Fibroblast of lung (primary cell): ENCODE data around the gene KLHL7. TPM values are rescaled to one million over a fixed set of nuclear protein-coding genes. Genes with fewer than 3 reads are reported as not detected.

Source experiments
- DNase-seq, 2 donors: peaks; one replicate each; pipeline versions ENCODE4 v3.0.0 to v3.0.0-alpha.2; 2010; ENCODE audit warnings: low read depth in 2 of 2
- H2AFZ ChIP-seq: 2 replicates; pipeline ENCODE4 v1.5.1; 2012; ENCODE audit warnings: low read length, control low read depth, inconsistent platforms
- H3K27ac ChIP-seq: 2 replicates; pipeline ENCODE4 v1.5.1; 2011; ENCODE audit warnings: low read length, control low read depth; ENCODE audit not compliant: insufficient read depth
- H3K27me3 ChIP-seq: 2 replicates; pipeline ENCODE4 v1.5.1; 2011; ENCODE audit warnings: mild to moderate bottlenecking, low read length; ENCODE audit not compliant: control insufficient read depth, insufficient read depth
- H3K36me3 ChIP-seq: 2 replicates; pipeline ENCODE4 v1.5.1; 2011; ENCODE audit warnings: low read length; ENCODE audit not compliant: control insufficient read depth, insufficient read depth
- H3K4me1 ChIP-seq: 2 replicates; pipeline ENCODE4 v1.5.1; 2011; ENCODE audit warnings: low read length; ENCODE audit not compliant: control insufficient read depth, insufficient read depth; ENCODE audit errors: extremely low read depth
- H3K4me2 ChIP-seq: 2 replicates; pipeline ENCODE4 v1.5.1; 2011; ENCODE audit warnings: low read length, control low read depth; ENCODE audit not compliant: insufficient read depth; ENCODE audit errors: extremely low read depth
- H3K4me3 ChIP-seq, 4 experiments: fragments of 200-600 bp in 1 of 4; sonication (generic) in 1 of 4; replicated peaks in 1 of 4; 2 replicates each; pipeline ENCODE4 v1.5.1; 2011 to 2016; ENCODE audit warnings: low read length in 4 of 4, low read depth in 3 of 4, mild to moderate bottlenecking in 3 of 4, control low read depth in 2 of 4, inconsistent platforms in 1 of 4, mixed read lengths in 1 of 4; ENCODE audit not compliant: insufficient read depth in 1 of 4; ENCODE audit errors: control extremely low read depth in 1 of 4
- H3K79me2 ChIP-seq: 2 replicates; pipeline ENCODE4 v1.5.1; 2012; ENCODE audit warnings: mild to moderate bottlenecking, low read length, inconsistent platforms; ENCODE audit not compliant: control insufficient read depth, insufficient read depth
- H3K9ac ChIP-seq: 2 replicates; pipeline ENCODE4 v1.5.1; 2011; ENCODE audit warnings: mild to moderate bottlenecking, low read length, control low read depth; ENCODE audit not compliant: insufficient read depth
- H3K9me3 ChIP-seq: 2 replicates; pipeline ENCODE4 v1.5.1; 2012; ENCODE audit warnings: low read depth, low read length; ENCODE audit not compliant: control insufficient read depth, insufficient read depth
- H4K20me1 ChIP-seq: 2 replicates; pipeline ENCODE4 v1.5.1; 2011; ENCODE audit warnings: low read length; ENCODE audit not compliant: control insufficient read depth, insufficient read depth; ENCODE audit errors: extremely low read depth
- EZH2 ChIP-seq: IDR thresholded peaks from 2 replicates; pipeline ENCODE4 v1.5.1; 2012; ENCODE audit warnings: low read length, control low read depth, mild to moderate bottlenecking; ENCODE audit errors: missing control alignments
- polyA plus RNA-seq, 2 donors: library from polyadenylated mRNA; depleted of rRNA in 1 of 2; stranded (reverse) in 1 of 2; unstranded in 1 of 2; fragments of >200 nt; gene quantifications; 2 replicates each; pipeline ENCODE4 v1.2.1, GENCODE V29; 2011 to 2012; ENCODE audit warnings: missing spikeins in 1 of 2
- total RNA-seq: library from RNA; depleted of rRNA; stranded (reverse); fragments of >200 nt; gene quantifications from 2 replicates; pipeline ENCODE4 v1.2.1, GENCODE V29; 2014
- TF ChIP-seq, protein P1 (sequence below), 2 donors: IDR thresholded peaks in 1 of 2; conservative IDR thresholded peaks in 1 of 2; 1 replicate in 1 of 2; 2 replicates in 1 of 2; pipeline ENCODE4 v1.5.1; 2011 to 2012; ENCODE audit warnings: low read length in 2 of 2, control low read depth in 1 of 2, inconsistent platforms in 1 of 2, low read depth in 1 of 2, mild to moderate bottlenecking in 1 of 2

KLHL7 gene
- total and polyA plus RNA-seq, 2 donors (not counting 1 experiment from before 2014, with no cell fraction given), result 23.5 to 44.5 TPM

- Histone ChIP-seq H3K36me3 (no peaks in the 10 kb centered on the region), H4K20me1 (no peaks in the 10 kb centered on the region), H3K4me1 (no peaks in the 10 kb centered on the region), H2AFZ (no peak overlapping the region), H3K79me2 (no peaks in the 10 kb centered on the region), H3K4me2 (no peak overlapping the region), H3K9me3 (no peaks in the 10 kb centered on the region), H3K9ac (no peak overlapping the region), H3K27ac (no peak overlapping the region), H3K4me3 (no peak overlapping the region), H3K27me3 (no peaks in the 10 kb centered on the region)
- TF ChIP-seq, protein P1, sequence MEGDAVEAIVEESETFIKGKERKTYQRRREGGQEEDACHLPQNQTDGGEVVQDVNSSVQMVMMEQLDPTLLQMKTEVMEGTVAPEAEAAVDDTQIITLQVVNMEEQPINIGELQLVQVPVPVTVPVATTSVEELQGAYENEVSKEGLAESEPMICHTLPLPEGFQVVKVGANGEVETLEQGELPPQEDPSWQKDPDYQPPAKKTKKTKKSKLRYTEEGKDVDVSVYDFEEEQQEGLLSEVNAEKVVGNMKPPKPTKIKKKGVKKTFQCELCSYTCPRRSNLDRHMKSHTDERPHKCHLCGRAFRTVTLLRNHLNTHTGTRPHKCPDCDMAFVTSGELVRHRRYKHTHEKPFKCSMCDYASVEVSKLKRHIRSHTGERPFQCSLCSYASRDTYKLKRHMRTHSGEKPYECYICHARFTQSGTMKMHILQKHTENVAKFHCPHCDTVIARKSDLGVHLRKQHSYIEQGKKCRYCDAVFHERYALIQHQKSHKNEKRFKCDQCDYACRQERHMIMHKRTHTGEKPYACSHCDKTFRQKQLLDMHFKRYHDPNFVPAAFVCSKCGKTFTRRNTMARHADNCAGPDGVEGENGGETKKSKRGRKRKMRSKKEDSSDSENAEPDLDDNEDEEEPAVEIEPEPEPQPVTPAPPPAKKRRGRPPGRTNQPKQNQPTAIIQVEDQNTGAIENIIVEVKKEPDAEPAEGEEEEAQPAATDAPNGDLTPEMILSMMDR (conservative IDR thresholded peaks at IDR 0.05 in 1 of 2, IDR thresholded peaks at IDR 0.05 in 1 of 2; ENCODE audit: low read depth in 1 of 2, low read length in 2 of 2), result no peak
- TF ChIP-seq EZH2, result no peak
- no peak for DNase-seq
Observed at GRCh38 chr7:23175938-23176337, 70.4 kb downstream of the KLHL7 start.

DNA sequence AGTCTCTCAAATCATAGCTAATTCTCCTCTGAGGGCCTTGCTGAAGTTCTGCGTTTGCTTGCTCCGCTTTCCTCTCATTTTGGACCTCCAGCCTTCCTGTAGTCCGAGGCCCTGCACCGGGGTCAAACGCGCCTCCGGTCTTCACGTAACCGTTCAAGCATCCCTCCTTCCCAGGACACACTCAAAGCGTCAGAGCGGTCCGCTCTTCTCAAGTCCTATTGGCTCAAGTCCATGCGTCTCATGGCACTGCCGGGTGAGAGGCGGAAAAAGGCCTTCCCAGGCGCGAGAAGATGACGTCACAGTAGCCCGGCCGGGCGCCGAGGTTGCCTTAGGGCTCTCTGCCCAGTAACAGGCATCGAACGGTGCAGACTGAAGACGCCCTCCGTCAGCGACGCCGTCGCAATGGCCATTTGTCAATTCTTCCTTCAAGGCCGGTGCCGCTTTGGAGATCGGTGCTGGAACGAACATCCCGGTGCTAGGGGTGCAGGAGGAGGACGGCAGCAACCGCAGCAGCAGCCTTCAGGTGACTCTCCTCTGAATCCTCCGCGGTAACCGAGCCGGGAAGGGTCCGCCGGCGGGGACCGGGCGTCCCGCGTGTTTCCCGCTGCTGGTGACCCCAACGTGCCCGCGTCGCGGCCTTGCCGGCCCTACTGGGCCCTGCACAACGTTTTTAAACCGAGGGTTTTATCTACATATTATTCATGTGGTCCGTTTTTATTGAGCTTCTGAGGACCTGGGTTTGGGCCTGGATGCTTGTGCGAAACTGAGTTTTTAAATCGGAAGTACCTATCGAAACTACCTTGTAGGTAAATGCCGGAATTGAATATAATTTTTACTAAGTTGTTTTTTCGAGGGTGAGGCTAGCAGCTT is 76.3 kb downstream of the KLHL7 start, which contains the start of gene NUP42:
TSS of gene NUP42 (plus strand) at position 365 of the 870 bp plus-strand sequence. CDS start at position 403, 38 bp downstream.
- peak; percentile 99 to 100 for DNase-seq
- Histone ChIP-seq H3K4me1 (no peaks in the 10 kb centered on the region), H3K27ac (peak within 1 kb of the TSS; percentile 71), H3K27me3 (no peaks in the 10 kb centered on the region), H4K20me1 (no peaks in the 10 kb centered on the region), H3K4me2 (peak within 1 kb of the TSS; percentile 89), H3K79me2 (peaks cover 19% of the 10 kb centered on the region), H3K9ac (peak within 1 kb of the TSS; percentile 89), H3K36me3 (peaks cover 1% of the 10 kb centered on the region), H3K4me3 (peak within 1 kb of the TSS; percentile 78 to 92 (median 82)), H2AFZ (peak within 1 kb of the TSS; percentile 98), H3K9me3 (no peaks in the 10 kb centered on the region)
- TF ChIP-seq, protein P1 (conservative IDR thresholded peaks at IDR 0.05 in 1 of 2, IDR thresholded peaks at IDR 0.05 in 1 of 2; ENCODE audit: low read depth in 1 of 2, low read length in 2 of 2), result no peak
- no peak for TF ChIP-seq EZH2

GRCh38 chr7:23183279-23184012 is 77.9 kb downstream of the KLHL7 start:
- H4K20me1 ChIP-seq, result no peaks in the 10 kb centered on the region
- peak overlapping the region; percentile 49 to 92 (median 82) for H3K4me3 ChIP-seq
- H3K36me3 ChIP-seq, result peaks cover 3% of the 10 kb centered on the region
- no peak overlapping the region for H3K27ac ChIP-seq
- TF ChIP-seq, protein P1 (conservative IDR thresholded peaks at IDR 0.05 in 1 of 2, IDR thresholded peaks at IDR 0.05 in 1 of 2; ENCODE audit: low read depth in 1 of 2, low read length in 2 of 2), result no peak
- no peak for TF ChIP-seq EZH2
- H3K27me3 ChIP-seq, result no peaks in the 10 kb centered on the region
- no peaks in the 10 kb centered on the region for H3K4me1 ChIP-seq
- H3K9me3 ChIP-seq, result no peaks in the 10 kb centered on the region
- peak overlapping the region; percentile 89 for H3K4me2 ChIP-seq
- H2AFZ ChIP-seq, result no peak overlapping the region
- H3K9ac ChIP-seq, result no peak overlapping the region
- H3K79me2 ChIP-seq, result peaks cover 19% of the 10 kb centered on the region
- no peak for DNase-seq
